HG03460 (cell line): Measurements from ENCODE around the gene DCUN1D3.
"Not testable (repeated sequence)": the region's sequence is repeated elsewhere in the genome, so short reads cannot be mapped to it uniquely, and the experiment has no call there.

ENCODE experiments used
- ATAC-seq: cut with Tn5 transposase; IDR thresholded peaks from one replicate; pipeline ENCODE4 v1.9.1; 2021; ENCODE audit not compliant: unreplicated experiment

Gene DCUN1D3

DNA sequence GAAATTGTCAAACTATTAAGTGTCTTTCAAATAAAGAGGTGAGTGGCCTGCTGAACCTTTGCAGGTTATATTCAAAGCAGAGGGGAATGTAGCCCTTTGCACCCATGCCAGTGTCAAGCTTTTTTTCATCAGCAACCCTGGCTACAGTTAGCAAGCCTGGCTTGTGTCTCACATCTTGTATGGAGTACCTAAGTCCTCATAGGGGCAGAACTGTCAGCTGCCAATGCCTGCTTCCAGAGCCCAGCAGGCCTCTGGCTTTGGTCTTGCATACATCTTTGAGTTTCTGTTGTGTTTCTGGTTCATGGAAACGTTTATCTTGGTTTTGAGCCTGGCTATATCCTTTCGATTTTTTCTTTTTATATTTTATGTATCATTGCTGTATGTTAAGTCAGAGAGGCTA is 67.1 kb downstream of the DCUN1D3 start:
- no peak for ATAC-seq

DNA sequence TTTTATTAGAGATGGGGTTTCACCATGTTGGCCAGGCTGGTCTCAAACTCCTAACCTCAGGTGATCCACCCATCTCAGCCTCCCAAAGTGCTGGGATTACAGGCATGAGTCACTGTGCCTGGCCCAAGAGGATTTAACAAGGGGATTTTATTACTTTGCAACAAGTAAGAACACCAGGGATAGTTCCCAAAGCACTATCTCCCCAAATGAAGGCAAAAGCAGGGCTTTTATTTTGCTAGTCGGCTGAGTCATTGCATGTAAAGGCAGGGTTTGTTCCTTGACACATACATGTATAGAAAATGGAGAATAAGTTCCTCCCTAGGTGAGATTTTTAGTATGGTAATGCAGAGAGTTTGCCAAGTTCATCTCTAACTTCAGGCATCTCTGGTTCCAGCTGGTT is 69.8 kb downstream of the DCUN1D3 start:
- no peak for ATAC-seq

DNA sequence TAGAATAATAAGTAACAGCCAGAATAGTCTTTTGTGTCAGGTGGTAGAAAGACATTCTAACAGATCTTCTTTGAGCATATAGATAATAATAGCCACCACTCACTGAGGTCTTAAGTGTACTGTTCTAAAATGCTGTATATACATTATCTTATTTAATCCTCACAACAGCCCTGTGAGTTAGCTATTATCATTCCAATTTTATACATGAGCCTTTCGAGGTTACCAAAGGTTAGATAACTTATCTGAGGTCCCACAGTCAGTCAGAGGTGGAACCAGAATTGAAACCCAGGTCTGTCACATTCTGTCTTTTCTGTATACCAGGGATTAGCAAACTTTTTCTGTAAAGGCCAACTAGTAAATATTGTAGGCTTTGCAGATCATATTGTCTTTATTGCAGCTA is 70.6 kb downstream of the DCUN1D3 start:
- no peak for ATAC-seq

GRCh38 chr16:20826039-20826566 is 74.1 kb downstream of the DCUN1D3 start:
- no peak for ATAC-seq

DNA sequence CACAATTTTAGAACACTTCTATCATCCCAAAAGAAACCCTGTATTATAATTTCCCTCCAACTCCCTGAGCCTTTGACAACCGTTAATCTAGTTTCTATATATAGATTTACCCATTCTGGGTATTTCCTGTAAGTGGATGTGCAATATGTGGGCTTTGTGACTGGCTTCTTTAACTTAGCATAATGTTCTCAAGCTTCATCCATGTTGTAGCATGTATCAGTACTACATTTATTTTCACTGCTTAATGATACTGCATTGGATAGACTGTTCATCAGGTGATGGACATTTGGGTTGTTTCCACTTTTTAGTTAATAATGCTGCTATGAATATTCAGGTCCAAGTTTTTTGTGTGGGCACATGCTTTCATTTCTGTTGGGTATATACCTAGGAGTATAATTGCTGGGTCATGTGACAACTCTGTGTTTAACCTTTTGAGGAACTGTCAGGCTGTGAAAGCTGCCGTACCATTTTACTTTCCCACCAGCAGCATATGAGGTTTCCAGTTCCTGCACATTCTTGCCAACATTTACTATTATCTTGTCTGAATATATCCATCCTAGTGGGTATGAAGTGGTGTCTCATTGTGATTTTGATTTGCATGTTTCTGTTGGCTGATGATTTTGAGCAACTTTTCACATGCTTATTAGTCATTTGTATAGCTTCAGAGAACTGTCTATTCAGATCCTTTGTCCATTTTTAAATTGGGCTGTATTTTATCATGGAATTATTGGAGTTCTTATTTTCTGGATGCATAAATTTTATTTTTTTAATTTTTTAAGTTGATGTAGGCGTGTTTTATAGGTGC is 77.4 kb downstream of the DCUN1D3 start:
- ATAC-seq: no peak

DNA sequence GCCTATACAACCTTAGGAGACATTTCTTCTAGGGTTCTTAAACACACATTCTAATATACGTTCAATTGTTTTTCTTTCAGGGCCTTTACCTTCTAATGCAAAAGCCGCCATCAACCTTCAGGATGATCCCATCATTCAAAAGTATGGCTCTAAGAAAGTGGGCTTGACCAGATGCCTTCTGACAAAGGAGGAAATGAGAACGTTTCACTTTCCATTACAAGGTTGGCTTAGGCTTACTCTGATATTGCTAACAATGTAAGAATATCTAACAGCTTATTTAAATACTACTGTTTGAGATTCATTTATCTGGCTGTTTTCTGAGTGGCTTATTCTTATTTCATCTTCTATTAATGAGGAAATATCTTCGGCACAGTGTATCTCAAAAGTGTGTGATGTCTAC is 78.5 kb downstream of the DCUN1D3 start:
- ATAC-seq: no peak

GRCh38 chr16:20818929-20819585 is 81.1 kb downstream of the DCUN1D3 start:
- no peak for ATAC-seq

GRCh38 chr16:20814784-20815183 is 85.4 kb downstream of the DCUN1D3 start:
- ATAC-seq: no peak

- no peak for ATAC-seq
These were observed 87.6 kb downstream of the DCUN1D3 start for GRCh38 chr16:20812510-20812909.

GRCh38 chr16:20811889-20812439 is 88.2 kb downstream of the DCUN1D3 start:
- ATAC-seq: no peak

- ATAC-seq: no peak
These were observed 92.3 kb downstream of the DCUN1D3 start for GRCh38 chr16:20807862-20808261.

DNA sequence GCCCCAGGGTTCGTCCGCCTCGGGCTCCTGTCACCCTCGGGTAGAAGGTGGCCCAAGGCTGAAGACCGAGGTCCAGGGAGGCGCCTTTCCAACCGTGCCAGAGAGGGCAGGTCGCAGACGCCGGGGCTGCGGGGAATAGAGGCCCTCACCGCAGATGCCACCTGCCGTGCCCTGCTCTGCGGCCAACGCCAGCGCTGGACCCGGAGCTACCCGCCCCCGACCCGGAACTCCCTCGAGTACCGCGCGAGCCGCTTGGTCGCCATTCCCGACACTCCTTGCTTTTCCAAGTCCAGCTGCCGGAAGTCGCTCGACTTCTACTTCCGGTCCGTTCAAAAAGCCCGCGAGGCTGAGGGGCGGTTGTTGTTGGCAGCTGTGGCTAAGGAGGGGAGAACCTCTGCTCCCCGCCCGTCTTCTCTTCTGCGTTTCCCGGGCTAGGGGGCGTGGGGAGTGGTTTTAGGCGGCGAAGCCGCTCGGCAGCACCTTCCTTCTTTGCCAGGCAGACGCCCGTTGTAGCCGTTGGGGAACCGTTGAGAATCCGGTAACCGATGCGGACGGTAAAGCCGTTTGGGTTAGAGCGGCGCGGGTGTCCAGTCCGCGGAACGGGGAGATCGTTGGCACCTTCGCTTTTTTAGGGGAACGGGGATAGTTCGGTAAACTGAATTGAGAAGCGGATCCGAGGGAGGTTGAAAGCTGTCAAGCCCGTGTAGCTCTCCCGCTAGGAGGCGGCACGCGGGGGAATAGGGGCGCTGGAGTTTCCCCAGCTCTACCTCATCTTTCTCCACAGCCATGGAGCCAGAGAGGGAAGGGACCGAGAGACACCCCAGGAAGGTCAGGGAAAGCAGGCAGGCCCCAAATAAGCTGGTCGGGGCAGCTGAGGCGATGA is 93.7 kb downstream of the DCUN1D3 start, which contains the start of the genes ERI2 and REXO5:
TSS of gene ERI2 (minus strand) at position 305 of the 883 bp plus-strand sequence. CDS start at position 263, 42 bp downstream.
TSS of gene REXO5 (plus strand) at position 360 of the 883 bp plus-strand sequence. CDS start at position 787, 427 bp downstream.
- ATAC-seq: peak; percentile 80

GRCh38 chr16:20805684-20806167 is 94.4 kb downstream of the DCUN1D3 start:
- not testable (repeated sequence) for ATAC-seq
